GM23248 (cell line): ENCODE measurements around the gene CCDC91.

Experiments
- EZH2 ChIP-seq: fragments of 200-600 bp; sonication (generic); IDR thresholded peaks from 2 replicates; pipeline ENCODE4 v1.6.1; 2018; ENCODE audit warnings: antibody characterized with exemption, mild to moderate bottlenecking; ENCODE audit not compliant: insufficient read depth, poor library complexity, severe bottlenecking
- EZH2phosphoT487 ChIP-seq: fragments of 200-600 bp; sonication (generic); IDR thresholded peaks from 2 replicates; pipeline ENCODE4 v1.6.1; 2018; ENCODE audit warnings: antibody characterized with exemption, moderate library complexity, mild to moderate bottlenecking, low read depth; ENCODE audit not compliant: insufficient read depth

- no peak for TF ChIP-seq EZH2
- TF ChIP-seq EZH2phosphoT487: no peak
These were observed 33.6 kb downstream of the CCDC91 start for GRCh38 chr12:28223858-28224257.
